ENCODE results near the gene POLR2L.

DNA sequence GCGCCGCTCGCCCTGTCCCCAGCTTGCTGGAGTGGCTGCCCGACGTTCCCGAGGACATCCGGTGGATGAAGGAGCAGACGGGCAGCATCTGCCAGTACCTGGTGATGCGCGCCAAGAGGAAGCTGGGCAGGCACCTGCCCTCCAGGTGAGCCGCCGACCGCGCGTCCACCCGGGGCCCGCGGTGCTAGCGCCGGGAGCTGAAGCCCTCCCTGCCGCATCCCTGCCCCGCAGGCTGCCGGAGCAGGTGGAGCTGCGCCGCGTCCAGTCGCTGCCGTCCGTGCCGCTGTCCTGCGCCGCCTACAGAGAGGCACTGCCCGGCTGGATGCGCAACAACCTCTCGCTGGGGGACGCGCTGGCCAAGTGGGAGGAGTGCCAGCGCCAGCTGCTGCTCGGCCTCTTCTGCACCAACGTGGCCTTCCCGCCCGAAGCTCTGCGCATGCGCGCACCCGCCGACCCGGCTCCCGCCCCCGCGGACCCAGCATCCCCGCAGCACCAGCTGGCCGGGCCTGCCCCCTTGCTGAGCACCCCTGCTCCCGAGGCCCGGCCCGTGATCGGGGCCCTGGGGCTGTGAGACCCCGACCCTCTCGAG is 17.9 kb downstream of the POLR2L start:
- TF ChIP-seq, protein P1, sequence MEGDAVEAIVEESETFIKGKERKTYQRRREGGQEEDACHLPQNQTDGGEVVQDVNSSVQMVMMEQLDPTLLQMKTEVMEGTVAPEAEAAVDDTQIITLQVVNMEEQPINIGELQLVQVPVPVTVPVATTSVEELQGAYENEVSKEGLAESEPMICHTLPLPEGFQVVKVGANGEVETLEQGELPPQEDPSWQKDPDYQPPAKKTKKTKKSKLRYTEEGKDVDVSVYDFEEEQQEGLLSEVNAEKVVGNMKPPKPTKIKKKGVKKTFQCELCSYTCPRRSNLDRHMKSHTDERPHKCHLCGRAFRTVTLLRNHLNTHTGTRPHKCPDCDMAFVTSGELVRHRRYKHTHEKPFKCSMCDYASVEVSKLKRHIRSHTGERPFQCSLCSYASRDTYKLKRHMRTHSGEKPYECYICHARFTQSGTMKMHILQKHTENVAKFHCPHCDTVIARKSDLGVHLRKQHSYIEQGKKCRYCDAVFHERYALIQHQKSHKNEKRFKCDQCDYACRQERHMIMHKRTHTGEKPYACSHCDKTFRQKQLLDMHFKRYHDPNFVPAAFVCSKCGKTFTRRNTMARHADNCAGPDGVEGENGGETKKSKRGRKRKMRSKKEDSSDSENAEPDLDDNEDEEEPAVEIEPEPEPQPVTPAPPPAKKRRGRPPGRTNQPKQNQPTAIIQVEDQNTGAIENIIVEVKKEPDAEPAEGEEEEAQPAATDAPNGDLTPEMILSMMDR (IDR thresholded peaks at IDR 0.05; ENCODE audit: low read length) = no peak
- no peak for TF ChIP-seq EZH2 (optimal IDR thresholded peaks at IDR 0.05; ENCODE audit: low read depth, low read length)
